Measurements from ENCODE around the gene C4orf54. TPM values are rescaled to one million over a fixed set of nuclear protein-coding genes. Genes with fewer than 3 reads are reported as not detected.

C4orf54 gene
- total RNA-seq, 1 donor from 2014 or later, result not detected

GRCh38 chr4:99647071-99647470 lies 10.6 kb downstream of the C4orf54 start:
- Histone ChIP-seq H3K4me1 (peaks cover 29% of the 10 kb centered on the region), H3K9ac (no peak overlapping the region), H4K20me1 (ENCODE audit: low read depth) (no peaks in the 10 kb centered on the region), H3F3A (ENCODE audit: low read depth) (peaks cover 5% of the 10 kb centered on the region), H3K27me3 (no peaks in the 10 kb centered on the region), H3K27ac (no peak overlapping the region), H3K4me3 (no peak overlapping the region), H3K4me2 (no peak overlapping the region), H2AFZ (replicated peaks) (no peak overlapping the region), H3K9me3 (ENCODE audit: low read depth) (no peaks in the 10 kb centered on the region), H3K36me3 (no peaks in the 10 kb centered on the region), H3K79me2 (ENCODE audit: low read depth) (no peaks in the 10 kb centered on the region)
- no peak for DNase-seq (ENCODE audit: low spot score)
- H3K27ac Mint-ChIP-seq, result no peak overlapping the region
- no peaks in the 10 kb centered on the region for H3K36me3 Mint-ChIP-seq
- H3K9me3 Mint-ChIP-seq, result no peaks in the 10 kb centered on the region
- H3K4me1 Mint-ChIP-seq, result peaks cover 62% of the 10 kb centered on the region
- H3K4me3 Mint-ChIP-seq, result no peak overlapping the region
- H3K27me3 Mint-ChIP-seq (ENCODE audit: insufficient read depth, low read depth), result peaks cover 4% of the 10 kb centered on the region
- TF ChIP-seq EZH2phosphoT487 (IDR thresholded peaks at IDR 0.05) (no peak), EZH2 (IDR thresholded peaks at IDR 0.05) (no peak), CTCF (IDR thresholded peaks at IDR 0.05) (no peak)

GRCh38 chr4:99645638-99646037 lies 12.0 kb downstream of the C4orf54 start:
- H3K4me1 ChIP-seq, result peaks cover 34% of the 10 kb centered on the region
- peaks cover 4% of the 10 kb centered on the region for H3K27me3 Mint-ChIP-seq (ENCODE audit: insufficient read depth, low read depth)
- peak overlapping the region; percentile 64 for H3K4me2 ChIP-seq

GRCh38 chr4:99645036-99645435 lies 12.6 kb downstream of the C4orf54 start:
- Histone ChIP-seq H3K4me1 (peaks cover 38% of the 10 kb centered on the region), H3K27me3 (no peaks in the 10 kb centered on the region), H3K4me3 (no peak overlapping the region), H3K9me3 (ENCODE audit: low read depth) (no peaks in the 10 kb centered on the region), H3F3A (ENCODE audit: low read depth) (peaks cover 5% of the 10 kb centered on the region), H2AFZ (replicated peaks) (no peak overlapping the region), H3K9ac (no peak overlapping the region), H4K20me1 (ENCODE audit: low read depth) (no peaks in the 10 kb centered on the region), H3K79me2 (ENCODE audit: low read depth) (no peaks in the 10 kb centered on the region), H3K4me2 (peak overlapping the region; percentile 64), H3K36me3 (no peaks in the 10 kb centered on the region), H3K27ac (peak overlapping the region; percentile 49)
- Mint-ChIP-seq H3K9me3 (no peaks in the 10 kb centered on the region), H3K4me1 (peaks cover 68% of the 10 kb centered on the region), H3K36me3 (no peaks in the 10 kb centered on the region), H3K27me3 (ENCODE audit: insufficient read depth, low read depth) (peaks cover 4% of the 10 kb centered on the region), H3K4me3 (peak overlapping the region; percentile 28), H3K27ac (peak overlapping the region; percentile 81)
- DNase-seq (ENCODE audit: low spot score), result peak; percentile 69
- no peak for TF ChIP-seq EZH2phosphoT487 (IDR thresholded peaks at IDR 0.05)
- TF ChIP-seq EZH2 (IDR thresholded peaks at IDR 0.05), result no peak
- no peak for TF ChIP-seq CTCF (IDR thresholded peaks at IDR 0.05)

More at GRCh38 chr4:99645638-99646037, 12.0 kb downstream of the C4orf54 start:
- no peak for TF ChIP-seq CTCF (IDR thresholded peaks at IDR 0.05)
- TF ChIP-seq EZH2phosphoT487 (IDR thresholded peaks at IDR 0.05), result no peak
- TF ChIP-seq EZH2 (IDR thresholded peaks at IDR 0.05), result no peak
- no peak overlapping the region for H3K4me3 ChIP-seq
- H2AFZ ChIP-seq (replicated peaks), result no peak overlapping the region
- H3F3A ChIP-seq (ENCODE audit: low read depth), result peaks cover 5% of the 10 kb centered on the region
- peak overlapping the region; percentile 49 for H3K27ac ChIP-seq
- H3K4me3 Mint-ChIP-seq, result no peak overlapping the region
- no peaks in the 10 kb centered on the region for H3K36me3 Mint-ChIP-seq
- no peak overlapping the region for H3K9ac ChIP-seq
- no peaks in the 10 kb centered on the region for H3K9me3 Mint-ChIP-seq
- no peaks in the 10 kb centered on the region for H3K36me3 ChIP-seq
- no peaks in the 10 kb centered on the region for H3K9me3 ChIP-seq (ENCODE audit: low read depth)
- H4K20me1 ChIP-seq (ENCODE audit: low read depth), result no peaks in the 10 kb centered on the region
- no peaks in the 10 kb centered on the region for H3K27me3 ChIP-seq
- H3K79me2 ChIP-seq (ENCODE audit: low read depth), result no peaks in the 10 kb centered on the region
- H3K4me1 Mint-ChIP-seq, result peaks cover 65% of the 10 kb centered on the region
- DNase-seq (ENCODE audit: low spot score), result no peak
- H3K27ac Mint-ChIP-seq, result peak overlapping the region; percentile 20
